ENCODE results near the gene TKFC. TPM values are rescaled to one million over a fixed set of nuclear protein-coding genes. Genes with fewer than 3 reads are reported as not detected.

TKFC gene
- total and polyA plus RNA-seq, 9 of the 15 experiments (the other 6 are each of a cell fraction or from before 2014, with no cell fraction given) = 2.0 to 61.7 (median 28.5) TPM

- TF ChIP-seq EWSR1 (IDR thresholded peaks at IDR 0.05; ENCODE audit: borderline replicate concordance, low read depth, partially characterized antibody) (no peak), RFX5 (IDR thresholded peaks at IDR 0.05; ENCODE audit: low read depth, low read length) (no peak), ZBTB17 (CRISPR knock-in tag; IDR thresholded peaks at IDR 0.05) (0 out of 2 replicates have a peak, but pooled peaks have one; percentile 43), SOX6 (IDR thresholded peaks at IDR 0.05) (peak; percentile 90), ZNF584 (CRISPR knock-in tag; IDR thresholded peaks at IDR 0.05; ENCODE audit: low read depth) (0 out of 2 replicates have a peak, but pooled peaks have one; percentile 34), PRPF4 (IDR thresholded peaks at IDR 0.05; ENCODE audit: insufficient read depth, low read depth, low read length, poor library complexity, severe bottlenecking) (no peak), XRCC4 (IDR thresholded peaks at IDR 0.05; ENCODE audit: extremely low read depth, insufficient read depth, insufficient read length) (no peak), POLR2G (IDR thresholded peaks at IDR 0.05; ENCODE audit: low read depth, low read length) (no peak), BRF2 (IDR thresholded peaks at IDR 0.05; ENCODE audit: borderline replicate concordance, insufficient read depth, insufficient read length) (no peak), MYBL2 (IDR thresholded peaks at IDR 0.05; ENCODE audit: low read depth) (no peak), MYBL2 (CRISPR knock-in tag; IDR thresholded peaks at IDR 0.05; ENCODE audit: borderline replicate concordance) (no peak), TEAD4 (IDR thresholded peaks at IDR 0.05; ENCODE audit: low read length) (peak; percentile 95), TEAD4 (CRISPR knock-in tag; IDR thresholded peaks at IDR 0.05; ENCODE audit: borderline replicate concordance) (no peak), TAF9B (IDR thresholded peaks at IDR 0.05; ENCODE audit: partially characterized antibody) (no peak), HSF4 (CRISPR knock-in tag; IDR thresholded peaks at IDR 0.05; ENCODE audit: borderline replicate concordance) (0 out of 2 replicates have a peak, but pooled peaks have one; percentile 60), FOXK1 (CRISPR knock-in tag; IDR thresholded peaks at IDR 0.05; ENCODE audit: borderline replicate concordance) (no peak), ARNT (IDR thresholded peaks at IDR 0.05) (peak in 1 of 2 experiments; percentile 77; a peak in 1 of 4 replicates), EP300 (IDR thresholded peaks at IDR 0.05; ENCODE audit: low read length) (peak; percentile 96), SLC30A9 (CRISPR knock-in tag; IDR thresholded peaks at IDR 0.05) (no peak), ESRRB (CRISPR knock-in tag; IDR thresholded peaks at IDR 0.05; ENCODE audit: borderline replicate concordance) (no peak)
- TF ChIP-seq, protein P1, sequence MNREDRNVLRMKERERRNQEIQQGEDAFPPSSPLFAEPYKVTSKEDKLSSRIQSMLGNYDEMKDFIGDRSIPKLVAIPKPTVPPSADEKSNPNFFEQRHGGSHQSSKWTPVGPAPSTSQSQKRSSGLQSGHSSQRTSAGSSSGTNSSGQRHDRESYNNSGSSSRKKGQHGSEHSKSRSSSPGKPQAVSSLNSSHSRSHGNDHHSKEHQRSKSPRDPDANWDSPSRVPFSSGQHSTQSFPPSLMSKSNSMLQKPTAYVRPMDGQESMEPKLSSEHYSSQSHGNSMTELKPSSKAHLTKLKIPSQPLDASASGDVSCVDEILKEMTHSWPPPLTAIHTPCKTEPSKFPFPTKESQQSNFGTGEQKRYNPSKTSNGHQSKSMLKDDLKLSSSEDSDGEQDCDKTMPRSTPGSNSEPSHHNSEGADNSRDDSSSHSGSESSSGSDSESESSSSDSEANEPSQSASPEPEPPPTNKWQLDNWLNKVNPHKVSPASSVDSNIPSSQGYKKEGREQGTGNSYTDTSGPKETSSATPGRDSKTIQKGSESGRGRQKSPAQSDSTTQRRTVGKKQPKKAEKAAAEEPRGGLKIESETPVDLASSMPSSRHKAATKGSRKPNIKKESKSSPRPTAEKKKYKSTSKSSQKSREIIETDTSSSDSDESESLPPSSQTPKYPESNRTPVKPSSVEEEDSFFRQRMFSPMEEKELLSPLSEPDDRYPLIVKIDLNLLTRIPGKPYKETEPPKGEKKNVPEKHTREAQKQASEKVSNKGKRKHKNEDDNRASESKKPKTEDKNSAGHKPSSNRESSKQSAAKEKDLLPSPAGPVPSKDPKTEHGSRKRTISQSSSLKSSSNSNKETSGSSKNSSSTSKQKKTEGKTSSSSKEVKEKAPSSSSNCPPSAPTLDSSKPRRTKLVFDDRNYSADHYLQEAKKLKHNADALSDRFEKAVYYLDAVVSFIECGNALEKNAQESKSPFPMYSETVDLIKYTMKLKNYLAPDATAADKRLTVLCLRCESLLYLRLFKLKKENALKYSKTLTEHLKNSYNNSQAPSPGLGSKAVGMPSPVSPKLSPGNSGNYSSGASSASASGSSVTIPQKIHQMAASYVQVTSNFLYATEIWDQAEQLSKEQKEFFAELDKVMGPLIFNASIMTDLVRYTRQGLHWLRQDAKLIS (CRISPR knock-in tag; IDR thresholded peaks at IDR 0.05) = no peak
- TF ChIP-seq, protein P2, sequence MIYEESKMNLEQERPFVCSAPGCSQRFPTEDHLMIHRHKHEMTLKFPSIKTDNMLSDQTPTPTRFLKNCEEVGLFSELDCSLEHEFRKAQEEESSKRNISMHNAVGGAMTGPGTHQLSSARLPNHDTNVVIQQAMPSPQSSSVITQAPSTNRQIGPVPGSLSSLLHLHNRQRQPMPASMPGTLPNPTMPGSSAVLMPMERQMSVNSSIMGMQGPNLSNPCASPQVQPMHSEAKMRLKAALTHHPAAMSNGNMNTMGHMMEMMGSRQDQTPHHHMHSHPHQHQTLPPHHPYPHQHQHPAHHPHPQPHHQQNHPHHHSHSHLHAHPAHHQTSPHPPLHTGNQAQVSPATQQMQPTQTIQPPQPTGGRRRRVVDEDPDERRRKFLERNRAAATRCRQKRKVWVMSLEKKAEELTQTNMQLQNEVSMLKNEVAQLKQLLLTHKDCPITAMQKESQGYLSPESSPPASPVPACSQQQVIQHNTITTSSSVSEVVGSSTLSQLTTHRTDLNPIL (CRISPR knock-in tag; IDR thresholded peaks at IDR 0.05) = no peak
Observed at GRCh38 chr11:61287338-61287977, 45.6 kb upstream of the TKFC start (continued).

Measured in K562 (cell line).